ENCODE data around the gene EVI5. TPM values are rescaled to one million over a fixed set of nuclear protein-coding genes. Genes with fewer than 3 reads are reported as not detected.

The EVI5 gene
- total RNA-seq, 1 donor from 2014 or later = 13.7 TPM

DNA sequence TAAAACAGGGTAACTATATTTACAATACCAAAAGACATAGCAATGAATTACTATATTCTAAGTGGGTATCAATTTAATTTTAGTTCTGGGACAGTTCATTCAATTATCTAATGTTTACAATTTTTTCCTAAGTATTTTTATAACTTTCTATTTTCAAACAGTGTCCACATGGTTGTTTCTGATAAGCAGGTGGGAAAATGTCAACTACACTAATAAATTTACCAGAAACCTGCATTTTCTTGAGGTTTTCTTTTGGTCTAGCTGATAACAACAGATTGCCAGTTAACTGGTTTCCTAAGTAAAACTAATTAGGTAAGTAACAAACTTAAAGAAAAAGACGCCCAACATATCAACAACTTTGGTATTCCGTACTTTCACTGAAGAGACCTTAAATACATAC, 213.3 kb downstream of the EVI5 start:
- Mint-ChIP-seq H3K4me3 (no peak overlapping the region), H3K27me3 (ENCODE audit: insufficient read depth, low read depth) (no peaks in the 10 kb centered on the region), H3K9me3 (no peaks in the 10 kb centered on the region), H3K36me3 (no peaks in the 10 kb centered on the region), H3K4me1 (no peaks in the 10 kb centered on the region), H3K27ac (no peak overlapping the region)
- no peak overlapping the region for H3K4me3 ChIP-seq
- no peak overlapping the region for H3K4me2 ChIP-seq
- DNase-seq (ENCODE audit: low spot score) = no peak
- no peak overlapping the region for H2AFZ ChIP-seq (replicated peaks)
- no peak overlapping the region for H3K27ac ChIP-seq
- H3K9me3 ChIP-seq (ENCODE audit: low read depth) = no peaks in the 10 kb centered on the region
- H3F3A ChIP-seq (ENCODE audit: low read depth) = no peaks in the 10 kb centered on the region
- H3K36me3 ChIP-seq = no peaks in the 10 kb centered on the region
- TF ChIP-seq EZH2phosphoT487 (IDR thresholded peaks at IDR 0.05) = no peak
- H4K20me1 ChIP-seq (ENCODE audit: low read depth) = no peaks in the 10 kb centered on the region
- H3K27me3 ChIP-seq = no peaks in the 10 kb centered on the region
- no peaks in the 10 kb centered on the region for H3K4me1 ChIP-seq
- H3K9ac ChIP-seq = no peak overlapping the region
- H3K79me2 ChIP-seq (ENCODE audit: low read depth) = no peaks in the 10 kb centered on the region

DNA sequence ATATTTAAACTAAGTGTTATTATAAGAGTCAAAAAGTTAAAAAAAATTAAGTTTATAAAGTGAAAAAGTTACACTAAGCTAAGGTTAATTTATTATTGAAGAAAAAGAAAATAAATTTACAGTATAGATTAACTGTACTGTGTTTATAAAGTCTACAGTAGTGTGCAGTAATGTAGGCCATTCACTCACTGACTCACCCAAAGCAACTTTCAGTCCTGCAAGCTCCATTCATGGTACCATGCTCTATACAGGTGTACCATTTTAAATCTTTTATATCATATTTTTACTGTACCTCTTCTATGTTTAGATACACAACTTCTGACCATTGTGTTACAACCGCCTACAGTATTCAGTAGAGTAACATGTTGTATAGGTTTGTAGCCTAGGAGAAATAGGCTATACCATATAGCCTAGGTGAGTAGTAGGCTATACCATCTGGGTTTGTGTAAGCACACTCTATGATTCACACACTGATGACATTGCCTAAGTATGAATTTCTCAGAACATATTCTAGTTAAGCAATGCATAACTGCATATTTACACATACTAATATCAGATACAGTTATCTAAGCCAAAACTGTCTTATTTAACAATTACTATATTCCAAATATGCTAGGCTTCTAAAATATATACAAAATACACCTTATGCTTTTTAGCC, 217.6 kb downstream of the EVI5 start:
- no peaks in the 10 kb centered on the region for H3K36me3 Mint-ChIP-seq
- Histone ChIP-seq H3K9me3 (ENCODE audit: low read depth) (no peaks in the 10 kb centered on the region), H3K36me3 (no peaks in the 10 kb centered on the region), H4K20me1 (ENCODE audit: low read depth) (no peaks in the 10 kb centered on the region), H3K27ac (no peak overlapping the region), H3K27me3 (no peaks in the 10 kb centered on the region), H2AFZ (replicated peaks) (no peak overlapping the region), H3F3A (ENCODE audit: low read depth) (no peaks in the 10 kb centered on the region), H3K4me1 (no peaks in the 10 kb centered on the region), H3K9ac (no peak overlapping the region), H3K79me2 (ENCODE audit: low read depth) (no peaks in the 10 kb centered on the region), H3K4me2 (no peak overlapping the region), H3K4me3 (no peak overlapping the region)
- H3K9me3 Mint-ChIP-seq = no peaks in the 10 kb centered on the region
- no peak for TF ChIP-seq EZH2 (IDR thresholded peaks at IDR 0.05)
- TF ChIP-seq, protein P1, sequence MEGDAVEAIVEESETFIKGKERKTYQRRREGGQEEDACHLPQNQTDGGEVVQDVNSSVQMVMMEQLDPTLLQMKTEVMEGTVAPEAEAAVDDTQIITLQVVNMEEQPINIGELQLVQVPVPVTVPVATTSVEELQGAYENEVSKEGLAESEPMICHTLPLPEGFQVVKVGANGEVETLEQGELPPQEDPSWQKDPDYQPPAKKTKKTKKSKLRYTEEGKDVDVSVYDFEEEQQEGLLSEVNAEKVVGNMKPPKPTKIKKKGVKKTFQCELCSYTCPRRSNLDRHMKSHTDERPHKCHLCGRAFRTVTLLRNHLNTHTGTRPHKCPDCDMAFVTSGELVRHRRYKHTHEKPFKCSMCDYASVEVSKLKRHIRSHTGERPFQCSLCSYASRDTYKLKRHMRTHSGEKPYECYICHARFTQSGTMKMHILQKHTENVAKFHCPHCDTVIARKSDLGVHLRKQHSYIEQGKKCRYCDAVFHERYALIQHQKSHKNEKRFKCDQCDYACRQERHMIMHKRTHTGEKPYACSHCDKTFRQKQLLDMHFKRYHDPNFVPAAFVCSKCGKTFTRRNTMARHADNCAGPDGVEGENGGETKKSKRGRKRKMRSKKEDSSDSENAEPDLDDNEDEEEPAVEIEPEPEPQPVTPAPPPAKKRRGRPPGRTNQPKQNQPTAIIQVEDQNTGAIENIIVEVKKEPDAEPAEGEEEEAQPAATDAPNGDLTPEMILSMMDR (IDR thresholded peaks at IDR 0.05) = no peak
- TF ChIP-seq EZH2phosphoT487 (IDR thresholded peaks at IDR 0.05) = no peak
- DNase-seq (ENCODE audit: low spot score) = no peak
- H3K27me3 Mint-ChIP-seq (ENCODE audit: insufficient read depth, low read depth) = no peaks in the 10 kb centered on the region
- no peak overlapping the region for H3K4me3 Mint-ChIP-seq
- H3K27ac Mint-ChIP-seq = no peak overlapping the region
- no peaks in the 10 kb centered on the region for H3K4me1 Mint-ChIP-seq

DNA sequence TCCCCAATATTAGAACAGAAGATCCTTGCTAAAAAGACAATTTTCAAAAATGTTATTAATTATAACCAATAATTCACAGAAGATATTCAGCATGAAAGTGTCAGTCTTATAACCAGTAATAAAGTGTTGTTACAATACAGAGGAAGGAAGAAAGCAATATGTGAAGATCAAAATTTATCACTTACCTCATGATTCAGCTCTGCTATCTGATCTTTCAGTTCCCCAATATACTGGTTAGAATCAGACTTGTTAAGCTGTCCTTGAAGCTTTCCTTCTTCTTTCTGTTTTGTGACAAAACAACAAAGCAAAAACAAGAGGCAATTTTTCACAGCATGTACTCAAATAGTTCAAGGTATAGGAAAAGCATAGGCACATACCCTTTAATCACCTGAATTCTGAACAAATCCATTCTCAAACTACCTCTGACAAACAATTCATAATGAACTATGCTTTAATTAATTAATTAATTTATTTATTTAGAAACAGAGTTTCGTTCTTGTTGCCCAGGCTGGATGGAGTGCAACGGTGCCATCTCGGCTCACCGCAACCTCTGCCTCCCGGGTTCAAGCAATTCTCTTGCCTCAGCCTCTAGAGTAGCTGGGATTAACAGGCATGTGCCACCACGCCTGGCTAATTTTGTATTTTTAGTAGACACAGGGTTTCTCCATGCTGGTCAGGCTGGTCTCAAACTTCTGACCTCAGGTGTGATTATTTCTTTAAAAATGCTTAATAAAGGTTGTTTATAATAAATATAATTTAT, 221.3 kb downstream of the EVI5 start:
- no peak overlapping the region for H3K4me3 Mint-ChIP-seq
- Histone ChIP-seq H3K4me1 (no peaks in the 10 kb centered on the region), H3F3A (ENCODE audit: low read depth) (no peaks in the 10 kb centered on the region), H2AFZ (replicated peaks) (no peak overlapping the region), H3K27me3 (no peaks in the 10 kb centered on the region), H3K4me2 (no peak overlapping the region), H4K20me1 (ENCODE audit: low read depth) (no peaks in the 10 kb centered on the region), H3K36me3 (no peaks in the 10 kb centered on the region), H3K79me2 (ENCODE audit: low read depth) (no peaks in the 10 kb centered on the region), H3K27ac (no peak overlapping the region), H3K9me3 (ENCODE audit: low read depth) (no peaks in the 10 kb centered on the region), H3K9ac (no peak overlapping the region), H3K4me3 (no peak overlapping the region)
- TF ChIP-seq EZH2phosphoT487 (IDR thresholded peaks at IDR 0.05) = no peak
- TF ChIP-seq, protein P1 (IDR thresholded peaks at IDR 0.05) = no peak
- no peak for TF ChIP-seq EZH2 (IDR thresholded peaks at IDR 0.05)
- no peak for DNase-seq (ENCODE audit: low spot score)
- no peaks in the 10 kb centered on the region for H3K9me3 Mint-ChIP-seq
- no peaks in the 10 kb centered on the region for H3K4me1 Mint-ChIP-seq
- H3K27ac Mint-ChIP-seq = no peak overlapping the region
- H3K27me3 Mint-ChIP-seq (ENCODE audit: insufficient read depth, low read depth) = no peaks in the 10 kb centered on the region
- H3K36me3 Mint-ChIP-seq = no peaks in the 10 kb centered on the region

DNA sequence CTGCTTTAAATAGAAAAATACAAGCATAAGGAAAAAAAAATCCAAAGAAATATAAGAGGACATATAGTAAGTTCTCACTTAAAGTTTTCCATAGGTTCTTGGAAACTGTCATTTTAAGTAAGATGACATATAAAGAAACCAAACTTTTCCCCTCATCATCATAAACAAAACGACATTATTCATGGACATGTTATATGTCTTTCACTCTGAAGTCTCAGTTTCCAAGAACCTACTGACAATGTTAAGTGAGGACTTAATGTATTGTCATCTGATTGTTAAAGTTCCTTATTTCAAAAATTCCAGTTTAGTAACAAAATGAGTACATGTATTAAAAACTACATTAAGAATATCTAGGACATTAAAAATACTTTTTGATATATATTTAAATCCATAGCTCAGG, 228.6 kb downstream of the EVI5 start:
- H2AFZ ChIP-seq (replicated peaks) = no peak overlapping the region
- H3F3A ChIP-seq (ENCODE audit: low read depth) = no peaks in the 10 kb centered on the region
- H3K36me3 ChIP-seq = no peaks in the 10 kb centered on the region
- H3K27me3 ChIP-seq = no peaks in the 10 kb centered on the region
- Mint-ChIP-seq H3K27me3 (ENCODE audit: insufficient read depth, low read depth) (no peaks in the 10 kb centered on the region), H3K9me3 (no peaks in the 10 kb centered on the region), H3K36me3 (peaks cover 3% of the 10 kb centered on the region), H3K4me1 (no peaks in the 10 kb centered on the region), H3K27ac (no peak overlapping the region), H3K4me3 (no peak overlapping the region)
- H3K27ac ChIP-seq = no peak overlapping the region
- no peaks in the 10 kb centered on the region for H3K9me3 ChIP-seq (ENCODE audit: low read depth)
- no peaks in the 10 kb centered on the region for H3K79me2 ChIP-seq (ENCODE audit: low read depth)
- no peak for TF ChIP-seq EZH2phosphoT487 (IDR thresholded peaks at IDR 0.05)
- TF ChIP-seq, protein P1 (IDR thresholded peaks at IDR 0.05) = no peak
- TF ChIP-seq EZH2 (IDR thresholded peaks at IDR 0.05) = no peak
- no peak overlapping the region for H3K4me3 ChIP-seq
- no peak overlapping the region for H3K9ac ChIP-seq
- no peaks in the 10 kb centered on the region for H4K20me1 ChIP-seq (ENCODE audit: low read depth)
- no peak overlapping the region for H3K4me2 ChIP-seq
- no peak for DNase-seq (ENCODE audit: low spot score)
- no peaks in the 10 kb centered on the region for H3K4me1 ChIP-seq

All from neural progenitor cell (in vitro differentiated cells).